RPMI7951 (cell line): ENCODE results near the gene METTL8. TPM values are rescaled to one million over a fixed set of nuclear protein-coding genes. Genes with fewer than 3 reads are reported as not detected.
A peak's percentile ranks its signal among the peaks of the same experiment; 100 is the strongest.
"Not testable (repeated sequence)": the region's sequence is repeated elsewhere in the genome, so short reads cannot be mapped to it uniquely, and the experiment has no call there.

Experiments used
- DNase-seq: peaks from one replicate; pipeline ENCODE4 v3.0.0-alpha.2; 2012; ENCODE audit warnings: low read depth
- total RNA-seq: library from RNA; depleted of rRNA; stranded (reverse); fragments of >200 nt; shearing (Covaris generic); gene quantifications from 2 replicates; pipeline ENCODE4 v1.2.3, GENCODE V29; 2014

The METTL8 gene
- total RNA-seq, 1 experiment from 2014 or later, result 32.0 TPM

- DNase-seq, result no peak
Observed at GRCh38 chr2:171315781-171316180, 118.0 kb downstream of the METTL8 start.

GRCh38 chr2:171312182-171312581 is 121.6 kb downstream of the METTL8 start:
- not testable (repeated sequence) for DNase-seq

- not testable (repeated sequence) for DNase-seq
Observed at GRCh38 chr2:171311589-171311988, 122.2 kb downstream of the METTL8 start.

- DNase-seq, result no peak
Observed at GRCh38 chr2:171310889-171311288, 122.9 kb downstream of the METTL8 start.

- DNase-seq, result no peak
Observed at GRCh38 chr2:171309455-171310286, 124.1 kb downstream of the METTL8 start.

GRCh38 chr2:171308280-171309054 is 125.3 kb downstream of the METTL8 start:
- DNase-seq, result no peak

GRCh38 chr2:171307560-171307959 is 126.2 kb downstream of the METTL8 start:
- no peak for DNase-seq

- no peak for DNase-seq
Observed at GRCh38 chr2:171297956-171298355, 135.8 kb downstream of the METTL8 start.

GRCh38 chr2:171294608-171295007 is 139.2 kb downstream of the METTL8 start:
- no peak for DNase-seq

- DNase-seq, result no peak
Observed at GRCh38 chr2:171293661-171294060, 140.1 kb downstream of the METTL8 start.

- DNase-seq, result no peak
Observed at GRCh38 chr2:171289991-171290390, 143.8 kb downstream of the METTL8 start.

GRCh38 chr2:171289316-171289715 is 144.5 kb downstream of the METTL8 start:
- no peak for DNase-seq

GRCh38 chr2:171287611-171288010 is 146.2 kb downstream of the METTL8 start:
- DNase-seq, result no peak

- no peak for DNase-seq
Observed at GRCh38 chr2:171287036-171287571, 146.7 kb downstream of the METTL8 start.

GRCh38 chr2:171281110-171281509 is 152.7 kb downstream of the METTL8 start:
- DNase-seq, result no peak

GRCh38 chr2:171279983-171280790 is 153.6 kb downstream of the METTL8 start:
- DNase-seq, result no peak

GRCh38 chr2:171274757-171275156 is 159.0 kb downstream of the METTL8 start:
- DNase-seq, result no peak

GRCh38 chr2:171271971-171272436 is 161.8 kb downstream of the METTL8 start:
- DNase-seq, result peak; percentile 92

GRCh38 chr2:171271386-171271785 is 162.4 kb downstream of the METTL8 start:
- no peak for DNase-seq

- no peak for DNase-seq
Observed at GRCh38 chr2:171267855-171268629, 165.7 kb downstream of the METTL8 start.
